Activated gamma-delta T cell (primary cell): ENCODE measurements around the gene CLEC17A.
"Not testable (repeated sequence)": the region's sequence is repeated elsewhere in the genome, so short reads cannot be mapped to it uniquely, and the experiment has no call there.

Experiments used
- DNase-seq: peaks from one replicate; lab custom pipeline; 2025; lab: John Stamatoyannopoulos, UW

The CLEC17A gene

GRCh38 chr19:14580623-14581237 is 2.2 kb upstream of the CLEC17A start:
- no peak for DNase-seq

GRCh38 chr19:14584372-14584771 is 1.5 kb downstream of the CLEC17A start:
- DNase-seq = not testable (repeated sequence)

GRCh38 chr19:14585187-14585586 is 2.3 kb downstream of the CLEC17A start:
- DNase-seq = not testable (repeated sequence)

GRCh38 chr19:14589433-14589832 is 6.5 kb downstream of the CLEC17A start:
- DNase-seq = not testable (repeated sequence)

DNA sequence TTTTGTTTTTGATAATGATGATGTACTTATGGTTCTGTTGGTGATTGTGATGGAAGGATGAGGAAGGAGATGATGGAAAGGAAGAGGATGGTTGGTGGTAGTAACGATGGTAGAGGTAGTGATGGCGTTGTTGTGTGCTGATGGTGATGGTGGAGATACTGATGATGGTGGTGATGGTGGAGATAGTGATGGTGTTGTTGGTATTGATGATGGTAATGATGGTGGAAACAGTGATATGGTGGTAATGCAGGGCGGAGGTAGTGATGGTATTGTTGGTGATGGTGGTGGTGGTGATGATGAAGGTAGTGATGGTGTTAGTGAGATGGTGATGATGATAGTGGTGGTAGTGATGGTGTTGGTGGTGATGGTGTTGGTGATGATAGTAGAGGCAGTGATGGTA is 12.7 kb downstream of the CLEC17A start:
- no peak for DNase-seq

GRCh38 chr19:14599548-14600147 is 16.8 kb downstream of the CLEC17A start:
- DNase-seq = no peak

GRCh38 chr19:14603990-14604387 is 21.1 kb downstream of the CLEC17A start:
- DNase-seq = no peak

DNA sequence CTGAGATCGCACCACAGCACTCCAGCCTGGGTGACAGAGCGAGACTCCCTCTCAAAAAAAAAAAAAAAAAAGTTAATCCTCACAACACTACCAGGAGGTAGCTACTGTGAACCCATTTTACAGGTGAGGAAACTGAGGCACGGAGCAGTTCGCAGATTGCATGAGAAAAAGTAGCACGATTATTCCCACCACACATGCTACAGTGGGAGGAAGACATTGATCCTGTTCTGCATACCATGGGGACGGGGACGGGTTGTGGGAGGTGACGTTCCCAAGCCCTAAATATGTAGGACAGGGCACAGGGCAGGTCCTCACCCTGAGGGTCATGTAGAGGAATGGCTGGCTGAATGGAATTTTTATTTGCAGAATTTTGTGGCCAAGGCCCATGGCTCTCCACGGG is 23.7 kb downstream of the CLEC17A start:
- DNase-seq = no peak

GRCh38 chr19:14611051-14611450 is 28.2 kb downstream of the CLEC17A start:
- no peak for DNase-seq

DNA sequence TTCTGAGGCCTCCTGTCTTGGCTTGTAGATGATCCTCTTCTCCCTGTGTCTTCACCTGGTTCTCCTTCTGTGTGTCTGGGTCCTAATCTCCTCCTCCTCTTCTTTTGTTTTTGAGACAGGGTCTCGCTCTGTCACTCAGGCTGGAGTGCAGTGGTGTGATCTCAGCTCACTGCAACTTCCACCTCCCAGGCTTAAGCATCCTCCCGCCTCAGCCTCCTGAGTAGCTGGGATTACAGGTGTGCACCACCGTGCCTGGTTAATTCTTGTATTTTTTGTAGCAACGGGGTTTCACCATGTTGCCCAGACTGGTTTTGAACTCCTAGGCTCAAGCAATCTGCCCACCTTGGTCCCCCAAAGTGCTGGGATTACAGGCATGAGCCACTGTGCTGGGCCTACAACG is 29.4 kb downstream of the CLEC17A start:
- DNase-seq = not testable (repeated sequence)

- DNase-seq = no peak
Observed at GRCh38 chr19:14612657-14613056, 29.8 kb downstream of the CLEC17A start.

DNA sequence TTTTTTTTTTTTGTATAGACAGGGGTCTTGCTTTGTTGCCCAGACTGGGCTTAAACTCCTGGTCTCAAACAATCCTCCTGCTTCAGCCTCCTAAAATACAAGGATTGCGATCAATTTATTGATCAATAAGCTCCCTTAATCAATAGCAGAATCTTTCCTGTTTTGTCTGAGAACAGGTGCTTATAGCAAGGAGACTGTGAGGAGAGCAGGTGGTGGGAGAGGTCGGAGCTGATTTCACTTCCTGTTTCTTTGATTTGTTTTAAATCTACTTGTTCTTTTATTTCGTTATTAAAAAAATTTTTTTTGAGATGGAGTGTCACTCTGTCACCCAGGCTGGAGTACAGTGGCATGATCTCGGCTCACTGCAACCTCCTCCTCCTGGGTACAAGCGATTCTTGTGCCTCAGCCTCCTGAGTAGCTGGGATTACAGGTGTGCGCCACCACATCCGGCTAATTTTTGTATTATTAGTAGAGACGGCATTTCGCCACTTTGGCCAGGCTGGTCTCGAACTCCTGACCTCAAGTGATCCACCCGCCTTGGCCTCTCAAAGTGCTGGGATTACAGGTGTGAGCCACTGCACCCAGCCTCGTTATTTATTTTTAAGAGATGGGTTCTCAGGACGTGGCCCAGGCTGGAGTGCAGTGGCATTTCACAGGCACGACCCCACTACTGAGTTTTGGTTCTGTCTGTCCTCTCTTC is 30.7 kb downstream of the CLEC17A start:
- not testable (repeated sequence) for DNase-seq

DNA sequence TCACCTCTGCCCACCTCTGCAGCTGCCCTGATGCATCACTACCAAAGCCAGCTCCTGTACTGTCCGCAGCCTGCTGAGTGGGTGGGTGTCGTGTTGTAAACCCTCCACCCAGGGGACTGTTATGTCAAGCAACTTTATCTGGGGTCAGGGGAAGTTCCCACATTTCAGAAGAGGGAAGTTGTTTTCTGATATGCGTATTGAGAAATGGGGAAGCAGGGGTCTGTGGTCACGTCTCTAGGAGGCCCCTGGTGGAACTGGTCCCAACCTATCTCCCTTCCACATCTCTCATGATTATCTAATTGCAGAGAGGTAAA is 31.2 kb downstream of the CLEC17A start:
- DNase-seq = no peak

GRCh38 chr19:14615623-14616022 is 32.7 kb downstream of the CLEC17A start:
- no peak for DNase-seq

DNA sequence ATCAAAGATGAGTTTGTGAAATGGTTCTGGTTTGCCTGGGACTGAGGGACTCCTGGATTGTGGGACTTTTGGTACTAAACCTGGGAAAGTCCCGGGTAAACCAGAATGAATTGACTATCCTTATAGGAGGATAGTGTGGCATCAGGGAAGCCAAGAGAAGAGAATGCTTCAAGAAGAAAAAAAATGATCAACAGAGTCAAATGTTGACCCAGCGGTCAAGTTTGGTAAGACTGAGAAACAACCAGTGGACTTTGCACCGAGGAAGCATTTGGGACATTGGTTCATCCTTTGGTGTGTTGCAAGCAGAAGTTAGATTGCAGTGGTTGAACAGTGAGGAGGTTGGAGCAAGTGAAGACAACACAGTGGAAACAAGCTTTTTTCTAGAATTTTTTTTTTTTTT is 33.5 kb downstream of the CLEC17A start:
- DNase-seq = no peak

DNA sequence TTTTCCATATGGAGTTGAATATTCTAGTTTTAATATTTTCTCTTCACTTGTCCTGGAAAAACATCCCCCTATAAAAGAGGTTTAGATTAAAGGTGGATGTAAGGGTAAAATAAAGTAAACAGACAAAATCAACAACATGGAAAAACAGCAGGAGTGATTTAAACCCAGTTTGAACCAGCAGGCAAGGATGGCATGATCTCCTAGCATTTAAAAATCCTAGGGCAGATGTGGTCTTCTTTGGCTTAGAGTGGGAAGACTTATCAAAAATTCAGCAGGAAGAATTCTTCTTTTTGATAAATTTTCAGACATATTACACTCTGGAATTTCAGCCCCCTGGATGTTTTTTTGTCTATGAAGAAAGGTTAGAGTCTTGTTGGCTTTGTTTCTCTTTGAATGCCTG is 36.5 kb downstream of the CLEC17A start:
- no peak for DNase-seq

- not testable (repeated sequence) for DNase-seq
Observed at GRCh38 chr19:14624491-14624890, 41.6 kb downstream of the CLEC17A start.

- no peak for DNase-seq
Observed at GRCh38 chr19:14629557-14629956, 46.7 kb downstream of the CLEC17A start.

DNA sequence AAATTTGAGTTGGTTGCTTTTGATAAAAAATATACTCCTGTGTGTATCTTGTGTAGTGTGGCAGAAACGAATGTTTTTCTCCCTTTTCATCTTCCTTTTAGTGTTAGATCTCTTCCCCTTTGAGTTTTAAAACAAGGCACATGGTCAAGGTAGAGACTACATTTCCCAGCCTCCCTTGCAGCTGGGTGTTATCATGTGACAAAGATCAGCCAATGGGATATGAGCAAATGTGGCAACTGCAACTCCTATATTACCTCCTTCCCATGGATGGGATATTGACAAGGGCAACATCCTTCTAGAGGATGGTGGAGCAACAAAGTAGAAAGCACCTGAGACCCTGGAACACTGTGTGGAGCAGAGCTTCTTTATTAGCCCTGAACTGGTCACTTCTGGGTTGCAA is 49.4 kb downstream of the CLEC17A start:
- DNase-seq = no peak

DNA sequence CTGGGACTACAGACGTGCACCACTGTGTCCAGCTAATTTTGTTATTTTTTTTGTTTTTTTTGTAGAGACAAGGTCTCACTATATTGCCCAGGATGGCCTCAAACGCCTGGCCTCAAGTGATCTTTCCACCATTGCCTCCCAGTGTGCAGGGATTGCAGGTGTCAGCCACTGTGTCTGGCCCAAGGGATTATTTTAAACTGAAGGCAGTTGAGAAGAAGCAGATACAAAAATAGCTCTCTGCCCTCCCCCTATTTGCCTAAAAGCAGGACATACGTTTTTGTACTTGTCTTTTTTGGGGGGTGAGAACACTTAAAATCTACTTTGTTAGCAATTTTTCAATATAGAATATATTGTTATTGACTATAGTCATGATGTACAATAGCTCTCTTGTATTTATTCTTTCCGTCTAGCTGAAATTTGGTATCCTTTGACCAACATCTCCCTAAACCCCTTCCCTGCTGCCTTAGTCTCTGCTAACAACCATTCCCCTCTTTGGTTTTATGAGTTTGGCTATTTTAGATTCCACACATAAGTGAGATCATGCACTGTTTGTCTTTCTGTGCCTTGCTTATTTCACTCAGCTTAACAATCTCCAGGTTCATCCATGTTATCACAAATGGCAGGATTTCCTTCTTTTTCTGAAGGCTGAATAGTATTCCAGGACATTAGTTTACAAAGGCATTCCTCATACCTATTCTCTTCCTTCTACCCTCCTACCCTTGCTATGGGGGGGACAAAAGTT is 56.8 kb downstream of the CLEC17A start:
- no peak for DNase-seq

DNA sequence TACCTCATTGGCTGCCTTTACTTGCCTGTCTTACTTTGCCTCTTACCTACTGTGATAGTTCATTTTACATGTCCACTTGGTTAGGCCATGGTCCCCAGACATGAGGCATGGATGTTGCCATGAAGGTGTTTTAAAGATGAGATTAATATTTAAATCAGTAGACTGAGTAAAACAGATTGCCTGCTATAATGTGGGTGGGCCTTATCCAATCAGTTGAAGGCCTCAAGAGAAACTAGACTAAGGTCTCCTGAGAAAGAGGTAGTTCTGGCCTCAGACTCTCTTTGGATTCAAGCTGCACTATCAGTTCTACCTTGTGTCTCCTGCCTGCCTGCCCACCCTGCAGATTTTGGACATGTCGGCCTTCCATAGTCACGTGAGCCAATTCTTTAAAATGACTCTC is 65.6 kb downstream of the CLEC17A start:
- no peak for DNase-seq

DNA sequence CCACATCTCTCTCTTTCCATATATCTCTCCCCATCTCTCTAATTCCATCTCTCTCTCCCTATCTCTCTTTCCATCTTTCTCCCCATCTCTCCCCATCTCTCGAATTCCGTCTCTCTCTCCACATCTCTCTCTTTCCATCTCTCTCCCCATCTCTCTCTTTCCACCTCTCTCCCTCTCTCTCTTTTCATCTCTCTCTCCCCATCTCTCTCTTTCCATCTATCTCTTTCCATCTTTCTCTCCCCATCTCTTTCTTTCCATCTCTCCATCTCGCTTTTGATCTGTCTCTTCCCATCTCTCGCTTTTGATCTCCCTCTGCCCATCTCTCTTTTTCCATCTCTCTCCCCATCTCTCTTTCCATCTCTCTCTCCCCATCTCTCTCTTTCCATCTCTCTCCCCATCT is 66.1 kb downstream of the CLEC17A start:
- no peak for DNase-seq

DNA sequence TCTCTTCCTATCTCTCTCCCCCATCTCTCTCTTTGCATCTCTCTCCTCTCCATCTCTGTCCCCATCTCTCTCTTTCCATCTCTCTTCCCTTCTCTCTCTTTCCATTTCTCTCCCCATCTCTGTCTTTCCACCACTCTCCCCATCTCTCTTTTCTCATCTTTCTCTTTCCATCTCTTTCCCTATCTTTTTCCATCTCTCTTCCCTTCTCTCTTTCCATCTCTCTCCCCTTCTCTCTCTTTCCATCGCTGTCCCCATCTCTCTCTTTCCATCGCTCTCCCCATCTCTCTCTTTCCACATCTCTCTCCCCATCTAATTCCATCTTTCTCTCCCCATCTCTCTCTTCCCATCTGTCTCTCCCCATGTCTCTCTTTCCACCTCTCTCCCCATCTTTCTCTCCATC is 67.3 kb downstream of the CLEC17A start:
- no peak for DNase-seq
